Neural cell (in vitro differentiated cells): Measurements from ENCODE around the gene FHL3.

Source experiments
- CTCF ChIP-seq: fragments of 450-650 bp; IDR thresholded peaks from 2 replicates; pipeline ENCODE4 v1.5.1; 2014; ENCODE audit warnings: antibody characterized with exemption, mild to moderate bottlenecking, moderate library complexity; ENCODE audit not compliant: poor library complexity, severe bottlenecking
- EZH2 ChIP-seq: fragments of 200-600, 300-800 bp; shearing (Covaris generic), sonication (generic); IDR thresholded peaks from 2 replicates; pipeline ENCODE4 v1.6.1; 2014; ENCODE audit warnings: antibody characterized with exemption, low read length, borderline replicate concordance, mild to moderate bottlenecking; ENCODE audit not compliant: insufficient read depth, poor library complexity, severe bottlenecking
- RAD21 ChIP-seq: fragments of 450-650 bp; conservative IDR thresholded peaks from 2 replicates; pipeline ENCODE4 v1.6.1; 2014; ENCODE audit warnings: antibody characterized with exemption, mild to moderate bottlenecking, moderate library complexity
- REST ChIP-seq: IDR thresholded peaks from 2 replicates; pipeline ENCODE4 v1.6.1; 2012; ENCODE audit warnings: borderline replicate concordance
- SMC3 ChIP-seq: fragments of 450-650 bp; conservative IDR thresholded peaks from 2 replicates; pipeline ENCODE4 v1.6.1; 2014; ENCODE audit warnings: antibody characterized with exemption, mild to moderate bottlenecking, moderate library complexity; ENCODE audit not compliant: poor library complexity
- TAF1 ChIP-seq: IDR thresholded peaks from 2 replicates; pipeline ENCODE4 v1.6.1; 2012; ENCODE audit warnings: low read depth

GRCh38 chr1:37978541-37978940 lies 26.8 kb downstream of the FHL3 start:
- no peak for TF ChIP-seq TAF1
- no peak for TF ChIP-seq EZH2
- no peak for TF ChIP-seq CTCF
- TF ChIP-seq SMC3 = no peak
- no peak for TF ChIP-seq REST
- TF ChIP-seq RAD21 = no peak
